ENCODE data around the gene NOTCH2.
A peak's percentile ranks its signal among the peaks of the same experiment; 100 is the strongest.

NOTCH2 gene

GRCh38 chr1:119891386-119891785, 178.1 kb downstream of the NOTCH2 start:
- Histone ChIP-seq H3K4me2 (ENCODE audit: low read length) (no peak overlapping the region), H3K9me3 (ENCODE audit: control insufficient read depth, low read length) (no peaks in the 10 kb centered on the region), H3K79me2 (no peaks in the 10 kb centered on the region), H3K4me3 (ENCODE audit: low read depth, low read length) (no peak overlapping the region), H3K27ac (no peak overlapping the region), H3K4me1 (no peaks in the 10 kb centered on the region), H3K9ac (no peak overlapping the region), H3K36me3 (ENCODE audit: control insufficient read depth, insufficient read depth, low read length) (no peaks in the 10 kb centered on the region), H3K27me3 (ENCODE audit: control insufficient read depth, insufficient read depth, low read length) (no peaks in the 10 kb centered on the region), H2AFZ (no peak overlapping the region)
- no peak for TF ChIP-seq CTCF (IDR thresholded peaks at IDR 0.05)

- H3K4me1 ChIP-seq = no peaks in the 10 kb centered on the region
- H3K36me3 ChIP-seq (ENCODE audit: control insufficient read depth, insufficient read depth, low read length) = no peaks in the 10 kb centered on the region
- no peak overlapping the region for H3K4me2 ChIP-seq (ENCODE audit: low read length)
- H3K4me3 ChIP-seq (ENCODE audit: low read depth, low read length) = no peak overlapping the region
- no peak for TF ChIP-seq CTCF (IDR thresholded peaks at IDR 0.05)
- no peaks in the 10 kb centered on the region for H3K27me3 ChIP-seq (ENCODE audit: control insufficient read depth, insufficient read depth, low read length)
- no peaks in the 10 kb centered on the region for H3K9me3 ChIP-seq (ENCODE audit: control insufficient read depth, low read length)
- no peaks in the 10 kb centered on the region for H3K79me2 ChIP-seq
- no peak overlapping the region for H3K9ac ChIP-seq
- H2AFZ ChIP-seq = no peak overlapping the region
- no peak overlapping the region for H3K27ac ChIP-seq
Observed at GRCh38 chr1:119888476-119888875, 181.0 kb downstream of the NOTCH2 start.

- H3K27ac ChIP-seq = no peak overlapping the region
- H3K36me3 ChIP-seq (ENCODE audit: control insufficient read depth, insufficient read depth, low read length) = no peaks in the 10 kb centered on the region
- H2AFZ ChIP-seq = no peak overlapping the region
- no peaks in the 10 kb centered on the region for H3K4me1 ChIP-seq
- H3K4me2 ChIP-seq (ENCODE audit: low read length) = no peak overlapping the region
- TF ChIP-seq CTCF (IDR thresholded peaks at IDR 0.05) = no peak
- no peaks in the 10 kb centered on the region for H3K9me3 ChIP-seq (ENCODE audit: control insufficient read depth, low read length)
- H3K79me2 ChIP-seq = no peaks in the 10 kb centered on the region
- H3K9ac ChIP-seq = no peak overlapping the region
- H3K4me3 ChIP-seq (ENCODE audit: low read depth, low read length) = no peak overlapping the region
- no peaks in the 10 kb centered on the region for H3K27me3 ChIP-seq (ENCODE audit: control insufficient read depth, insufficient read depth, low read length)
Observed at GRCh38 chr1:119887427-119887826, 182.0 kb downstream of the NOTCH2 start.

GRCh38 chr1:119885903-119886783, 183.3 kb downstream of the NOTCH2 start:
- H3K79me2 ChIP-seq = no peaks in the 10 kb centered on the region
- H3K4me3 ChIP-seq (ENCODE audit: low read depth, low read length) = no peak overlapping the region
- H3K36me3 ChIP-seq (ENCODE audit: control insufficient read depth, insufficient read depth, low read length) = no peaks in the 10 kb centered on the region
- H3K4me2 ChIP-seq (ENCODE audit: low read length) = no peak overlapping the region
- no peak overlapping the region for H3K9ac ChIP-seq
- peak; percentile 31 for TF ChIP-seq CTCF (IDR thresholded peaks at IDR 0.05)
- H3K27ac ChIP-seq = no peak overlapping the region
- no peaks in the 10 kb centered on the region for H3K9me3 ChIP-seq (ENCODE audit: control insufficient read depth, low read length)
- H3K4me1 ChIP-seq = no peaks in the 10 kb centered on the region
- H2AFZ ChIP-seq = no peak overlapping the region
- H3K27me3 ChIP-seq (ENCODE audit: control insufficient read depth, insufficient read depth, low read length) = no peaks in the 10 kb centered on the region

- Histone ChIP-seq H3K4me2 (ENCODE audit: low read length) (no peak overlapping the region), H3K9me3 (ENCODE audit: control insufficient read depth, low read length) (no peaks in the 10 kb centered on the region), H2AFZ (no peak overlapping the region), H3K27ac (no peak overlapping the region), H3K4me3 (ENCODE audit: low read depth, low read length) (no peak overlapping the region), H3K27me3 (ENCODE audit: control insufficient read depth, insufficient read depth, low read length) (no peaks in the 10 kb centered on the region), H3K4me1 (no peaks in the 10 kb centered on the region), H3K36me3 (ENCODE audit: control insufficient read depth, insufficient read depth, low read length) (no peaks in the 10 kb centered on the region), H3K79me2 (no peaks in the 10 kb centered on the region), H3K9ac (no peak overlapping the region)
- no peak for TF ChIP-seq CTCF (IDR thresholded peaks at IDR 0.05)
Observed at GRCh38 chr1:119884711-119885110, 184.8 kb downstream of the NOTCH2 start.

All from parathyroid adenoma (tissue), 2 donors.